GM23248 (cell line): Measurements from ENCODE around the gene BCO2.

ENCODE experiments used
- EZH2 ChIP-seq: fragments of 200-600 bp; sonication (generic); IDR thresholded peaks from 2 replicates; pipeline ENCODE4 v1.6.1; 2018; ENCODE audit warnings: antibody characterized with exemption, mild to moderate bottlenecking; ENCODE audit not compliant: insufficient read depth, poor library complexity, severe bottlenecking
- EZH2phosphoT487 ChIP-seq: fragments of 200-600 bp; sonication (generic); IDR thresholded peaks from 2 replicates; pipeline ENCODE4 v1.6.1; 2018; ENCODE audit warnings: antibody characterized with exemption, moderate library complexity, mild to moderate bottlenecking, low read depth; ENCODE audit not compliant: insufficient read depth

GRCh38 chr11:112212710-112213109 lies 37.4 kb downstream of the BCO2 start:
- TF ChIP-seq EZH2 (no peak), EZH2phosphoT487 (no peak)
